A549 (cell line): Measurements from ENCODE around the gene CLIC5.

ENCODE experiments used
- BHLHE40 ChIP-seq: IDR thresholded peaks from 2 replicates; pipeline ENCODE4 v1.6.1; 2012; ENCODE audit warnings: low read depth, low read length, inconsistent platforms
- CTCF ChIP-seq: fragments of >200 bp; sonication (Bioruptor Twin); formaldehyde crosslinking; IDR thresholded peaks from 3 replicates; pipeline ENCODE4 v1.5.1; 2016
- SREBF2 ChIP-seq: fragments of 450-650 bp; IDR thresholded peaks from 2 replicates; pipeline ENCODE4 v1.6.1; 2014; ENCODE audit warnings: mild to moderate bottlenecking, moderate library complexity

- TF ChIP-seq SREBF2: no peak
- TF ChIP-seq CTCF: no peak
- TF ChIP-seq BHLHE40: no peak
Observed at GRCh38 chr6:46062991-46063390, 47.3 kb upstream of the CLIC5 start.
